Heart left ventricle (tissue), 13 donors: ENCODE data around the gene SRSF11.

Source experiments
- CTCF ChIP-seq, 12 donors: fragments of 200-600 bp; sonication (generic) in 4 of 12; IDR thresholded peaks; one replicate each; pipeline versions ENCODE4 v1.5.0 to v1.8.0; 2018 to 2022; ENCODE audit warnings: antibody characterized with exemption in 12 of 12, mild to moderate bottlenecking in 5 of 12
- POLR2A ChIP-seq, 2 donors: fragments of 450-650 bp; IDR thresholded peaks; one replicate each; pipeline ENCODE4 v1.6.1; 2017; ENCODE audit warnings: antibody characterized with exemption in 2 of 2, mild to moderate bottlenecking in 2 of 2, moderate library complexity in 2 of 2
- donor health status: ischemic (EF 13 %, LVEDD 7.1; RV severe dilation, severe dysfunction).
- donor health status: DM: no; HTN: yes; CAD: no.
- donor health status: DM: no; HTN: no; CAD: no.
- donor health status: ischemic (EF 25% LVEDD 6.9; RV normal size, moderate dysfunction).
- donor health status: ischemic (EF 25% LVEDD 5.7; RV mildly dilated, moderate dysfunction).
- donor health status: ischemic (EF 35%, LVEDD 5.7; RV mildly dilated, moderate dysfunction).
- donor health status: nonischemic (EF 11% LVEDD 7.7; RV severe dilation, severe dysfunction).
- donor health status: DM: yes; HTN: yes; CAD: no.
- donor health status: PGD.
- donor health status: ischemic (EF 29% LVEDD 5.4; RV normal size, mild dysfunction).
- donor health status: nonischemic (EF 23%, LVEDD 6.1; RV moderate dilation, normal function).

GRCh38 chr1:70231475-70231874, 10.3 kb downstream of the SRSF11 start:
- TF ChIP-seq CTCF (IDR thresholded peaks at IDR 0.05) = no peak
- no peak for TF ChIP-seq POLR2A (IDR thresholded peaks at IDR 0.05)
